HEK293 (cell line): ENCODE data around the gene FAM124B.

Experiments
- CTCF ChIA-PET: fragments of 350-600 bp; formaldehyde crosslinking; extraction: SDS; loops from one replicate; lab custom pipeline; 2021; ENCODE audit warnings: antibody characterized with exemption; lab: Yijun Ruan, JAX
- POLR2A ChIA-PET: fragments of 300-600 bp; formaldehyde crosslinking; extraction: SDS; loops from one replicate; lab custom pipeline; 2020; ENCODE audit warnings: antibody characterized with exemption, inconsistent platforms; lab: Yijun Ruan, JAX
- H3K27ac ChIP-seq: fragments of 200-500 bp; sonication (Bioruptor generic); 2 replicates; pipeline ENCODE4 v1.5.1; 2014; ENCODE audit warnings: low read depth, low read length, control low read depth, inconsistent platforms; ENCODE audit errors: extremely low read depth
- H3K36me3 ChIP-seq, 2 experiments: fragments of 200-500 bp in 1 of 2; sonication (Bioruptor generic) in 1 of 2; 1 replicate in 1 of 2; 2 replicates in 1 of 2; pipeline ENCODE4 v1.5.1; 2014 to 2017; ENCODE audit warnings: inconsistent platforms in 2 of 2, low read length in 2 of 2; ENCODE audit not compliant: control insufficient read depth in 2 of 2, insufficient read depth in 1 of 2
- H3K4me1 ChIP-seq: fragments of 200-500 bp; sonication (Bioruptor generic); 2 replicates; pipeline ENCODE4 v1.5.1; 2014; ENCODE audit warnings: mild to moderate bottlenecking, low read length, inconsistent platforms; ENCODE audit not compliant: control insufficient read depth, insufficient read depth
- H3K4me3 ChIP-seq: 2 replicates; pipeline ENCODE4 v1.5.1; 2011; ENCODE audit warnings: low read depth, mild to moderate bottlenecking, control low read depth, low read length, moderate library complexity
- H3K9me3 ChIP-seq: fragments of 200-500 bp; sonication (Bioruptor generic); 2 replicates; pipeline ENCODE4 v1.5.1; 2014; ENCODE audit warnings: low read depth, low read length, inconsistent platforms; ENCODE audit not compliant: control insufficient read depth, insufficient read depth
- AEBP2 ChIP-seq: fragments of 450-650 bp; formaldehyde crosslinking; IDR thresholded peaks from 2 replicates; pipeline ENCODE4 v1.5.1; 2016; ENCODE audit warnings: missing biosample characterization, missing genetic modification characterization, borderline replicate concordance
- HOXC10 ChIP-seq: sonication (generic); formaldehyde crosslinking; IDR thresholded peaks from 2 replicates; pipeline ENCODE4 v1.8.1; 2023; ENCODE audit warnings: mild to moderate bottlenecking, missing genetic modification reagents
- IKZF3 ChIP-seq: fragments of 450-650 bp; IDR thresholded peaks from 2 replicates; pipeline ENCODE4 v1.5.0; 2018; ENCODE audit warnings: missing biosample characterization, mild to moderate bottlenecking, missing genetic modification characterization, moderate library complexity
- KLF9 ChIP-seq: fragments of 450-650 bp; formaldehyde crosslinking; IDR thresholded peaks from 2 replicates; pipeline ENCODE4 v1.5.1; 2016; ENCODE audit warnings: missing biosample characterization, missing genetic modification characterization, low read depth
- PBX3 ChIP-seq: sonication (generic); formaldehyde crosslinking; IDR thresholded peaks from 2 replicates; pipeline ENCODE4 v1.8.1; 2022; ENCODE audit warnings: mild to moderate bottlenecking, moderate library complexity, missing genetic modification reagents
- REST ChIP-seq: fragments of 450-650 bp; formaldehyde crosslinking; IDR thresholded peaks from 2 replicates; pipeline ENCODE4 v1.5.1; 2016; ENCODE audit warnings: missing biosample characterization, missing genetic modification characterization
- SP3 ChIP-seq: fragments of 450-650 bp; formaldehyde crosslinking; IDR thresholded peaks from 2 replicates; pipeline ENCODE4 v1.5.1; 2016; ENCODE audit warnings: missing biosample characterization, missing genetic modification characterization
- TSHZ1 ChIP-seq: fragments of 450-650 bp; formaldehyde crosslinking; IDR thresholded peaks from 2 replicates; pipeline ENCODE4 v1.5.1; 2016; ENCODE audit warnings: missing biosample characterization, missing genetic modification characterization, borderline replicate concordance
- ZBTB48 ChIP-seq: fragments of 450-650 bp; formaldehyde crosslinking; IDR thresholded peaks from 2 replicates; pipeline ENCODE4 v1.5.1; 2016; ENCODE audit warnings: missing biosample characterization, missing genetic modification characterization
- ZNF121 ChIP-seq: fragments of 450-650 bp; formaldehyde crosslinking; IDR thresholded peaks from 2 replicates; pipeline ENCODE4 v1.5.1; 2016; ENCODE audit warnings: missing biosample characterization, missing genetic modification characterization
- ZNF157 ChIP-seq: fragments of 450-650 bp; formaldehyde crosslinking; IDR thresholded peaks from 2 replicates; pipeline ENCODE4 v1.5.1; 2016; ENCODE audit warnings: missing biosample characterization, missing genetic modification characterization
- ZNF202 ChIP-seq: fragments of 450-650 bp; formaldehyde crosslinking; IDR thresholded peaks from 2 replicates; pipeline ENCODE4 v1.5.1; 2016; ENCODE audit warnings: missing biosample characterization, missing genetic modification characterization, borderline replicate concordance
- ZNF211 ChIP-seq: fragments of 450-650 bp; formaldehyde crosslinking; IDR thresholded peaks from 2 replicates; pipeline ENCODE4 v1.5.1; 2016; ENCODE audit warnings: low read depth, missing biosample characterization, missing genetic modification characterization
- ZNF214 ChIP-seq: fragments of 450-650 bp; formaldehyde crosslinking; IDR thresholded peaks from 2 replicates; pipeline ENCODE4 v1.5.1; 2017; ENCODE audit warnings: missing biosample characterization, mild to moderate bottlenecking, missing genetic modification characterization, borderline replicate concordance
- ZNF366 ChIP-seq: fragments of 450-650 bp; formaldehyde crosslinking; conservative IDR thresholded peaks from 2 replicates; pipeline ENCODE4 v1.5.1; 2016; ENCODE audit warnings: missing biosample characterization, missing genetic modification characterization
- ZNF473 ChIP-seq: fragments of 450-650 bp; formaldehyde crosslinking; IDR thresholded peaks from 2 replicates; pipeline ENCODE4 v1.5.1; 2017; ENCODE audit warnings: missing biosample characterization, missing genetic modification characterization
- ZNF792 ChIP-seq: fragments of 450-650 bp; formaldehyde crosslinking; IDR thresholded peaks from 2 replicates; pipeline ENCODE4 v1.5.1; 2016; ENCODE audit warnings: missing biosample characterization, missing genetic modification characterization
- ZNF843 ChIP-seq: fragments of 450-650 bp; formaldehyde crosslinking; IDR thresholded peaks from 2 replicates; pipeline ENCODE4 v1.5.1; 2016; ENCODE audit warnings: missing biosample characterization, missing genetic modification characterization
- TF ChIP-seq, protein P1 (sequence below): fragments of 450-650 bp; formaldehyde crosslinking; IDR thresholded peaks from 2 replicates; pipeline ENCODE4 v1.5.1; 2016; ENCODE audit warnings: missing biosample characterization, missing genetic modification characterization
- TF ChIP-seq, protein P2 (sequence below): fragments of 450-650 bp; formaldehyde crosslinking; IDR thresholded peaks from 2 replicates; pipeline ENCODE4 v1.5.1; 2016; ENCODE audit warnings: missing biosample characterization, missing genetic modification characterization

Gene FAM124B

DNA sequence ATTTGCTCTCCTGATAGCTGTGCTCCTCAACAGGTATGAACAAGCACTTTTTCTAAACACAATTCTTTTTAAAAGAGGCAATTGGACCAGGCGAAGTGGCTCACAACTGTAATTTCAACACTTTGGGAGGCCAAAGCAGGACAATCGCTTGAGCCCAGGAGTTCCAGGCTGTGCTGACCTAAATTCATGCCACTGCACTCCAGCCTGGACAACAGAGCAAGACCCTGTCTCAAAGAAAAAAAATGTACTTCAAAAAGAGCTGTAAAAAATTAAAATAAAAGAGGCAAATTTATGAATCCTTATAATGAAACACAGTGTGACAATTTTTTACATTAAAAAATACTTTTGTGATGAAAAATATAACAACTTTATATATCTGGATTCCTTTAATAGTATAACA is 1.8 kb upstream of the FAM124B start:
- Histone ChIP-seq H3K4me1 (no peaks in the 10 kb centered on the region), H3K27ac (no peak overlapping the region), H3K9me3 (no peaks in the 10 kb centered on the region), H3K36me3 (no peaks in the 10 kb centered on the region), H3K4me3 (no peak overlapping the region)
- ChIA-PET POLR2A (no interaction called here), CTCF (interaction anchor here (0.6 kb wide), 1 partner anchor 34 kb away, joined by 4 read pairs; no protein-coding TSS in a partner anchor)
- TF ChIP-seq REST (tag by site-specific recombination) (no peak), ZBTB48 (tag by site-specific recombination) (no peak), TSHZ1 (tag by site-specific recombination) (no peak), ZNF214 (tag by site-specific recombination) (no peak), PBX3 (CRISPR knock-in tag) (no peak), HOXC10 (CRISPR knock-in tag) (no peak), ZNF473 (tag by site-specific recombination) (no peak), ZNF157 (tag by site-specific recombination) (no peak), IKZF3 (tag by site-specific recombination) (no peak), ZNF121 (tag by site-specific recombination) (no peak), ZNF792 (tag by site-specific recombination) (no peak), ZNF202 (tag by site-specific recombination) (no peak)
- TF ChIP-seq, protein P1, sequence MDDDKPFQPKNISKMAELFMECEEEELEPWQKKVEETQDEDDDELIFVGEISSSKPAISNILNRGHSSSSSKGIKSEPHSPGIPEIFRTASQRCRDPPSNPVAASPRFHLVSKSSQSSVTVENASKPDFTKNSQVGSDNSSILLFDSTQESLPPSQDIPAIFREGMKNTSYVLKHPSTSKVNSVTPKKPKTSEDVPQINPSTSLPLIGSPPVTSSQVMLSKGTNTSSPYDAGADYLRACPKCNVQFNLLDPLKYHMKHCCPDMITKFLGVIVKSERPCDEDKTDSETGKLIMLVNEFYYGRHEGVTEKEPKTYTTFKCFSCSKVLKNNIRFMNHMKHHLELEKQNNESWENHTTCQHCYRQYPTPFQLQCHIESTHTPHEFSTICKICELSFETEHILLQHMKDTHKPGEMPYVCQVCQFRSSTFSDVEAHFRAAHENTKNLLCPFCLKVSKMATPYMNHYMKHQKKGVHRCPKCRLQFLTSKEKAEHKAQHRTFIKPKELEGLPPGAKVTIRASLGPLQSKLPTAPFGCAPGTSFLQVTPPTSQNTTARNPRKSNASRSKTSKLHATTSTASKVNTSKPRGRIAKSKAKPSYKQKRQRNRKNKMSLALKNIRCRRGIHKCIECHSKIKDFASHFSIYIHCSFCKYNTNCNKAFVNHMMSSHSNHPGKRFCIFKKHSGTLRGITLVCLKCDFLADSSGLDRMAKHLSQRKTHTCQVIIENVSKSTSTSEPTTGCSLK (tag by site-specific recombination), result no peak

DNA sequence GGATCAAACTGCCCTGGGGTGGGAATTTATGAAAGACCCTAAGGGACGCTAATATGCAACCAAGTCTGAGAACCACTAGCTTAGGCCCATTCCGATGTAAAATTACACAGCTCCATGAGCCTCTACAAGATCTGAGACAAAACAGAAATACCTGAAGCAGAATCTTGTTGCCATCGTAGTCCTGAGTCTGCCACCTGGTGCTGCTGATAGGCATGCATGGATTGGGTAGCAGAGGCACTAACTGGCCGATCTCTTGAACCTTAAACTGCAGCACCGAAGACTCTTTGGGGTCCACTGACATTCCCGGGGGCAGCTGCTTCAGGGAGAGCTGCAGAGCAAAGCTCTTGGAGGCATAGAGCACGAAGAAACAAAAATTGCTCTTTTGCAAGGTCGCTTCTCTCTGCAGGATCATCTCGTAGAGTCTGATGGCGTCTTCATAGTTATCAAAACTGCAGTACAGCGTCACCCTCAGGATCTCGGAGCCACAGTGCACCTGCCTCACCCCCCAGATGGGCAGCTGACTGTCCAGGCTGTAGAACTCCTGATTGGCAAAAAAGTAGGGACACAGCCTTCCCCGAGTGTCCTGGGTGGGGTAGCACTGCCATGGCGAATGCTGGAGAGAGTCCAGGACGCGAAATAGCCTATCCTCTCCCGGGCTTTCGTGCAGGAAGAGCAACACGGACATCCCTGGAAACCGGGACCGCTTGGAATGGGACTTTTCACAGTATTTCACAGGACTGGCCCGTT is 848 bp downstream of the FAM124B start:
- Histone ChIP-seq H3K27ac (no peak overlapping the region), H3K4me1 (no peaks in the 10 kb centered on the region), H3K9me3 (no peaks in the 10 kb centered on the region), H3K36me3 (no peaks in the 10 kb centered on the region), H3K4me3 (no peak overlapping the region)
- CTCF ChIA-PET, result interaction anchor here (0.5 to 0.6 kb wide), 4 partner anchors 322 to 837 kb away, joined by 3 to 6 read pairs (median 4); no protein-coding TSS in a partner anchor
- POLR2A ChIA-PET, result no interaction called here
- TF ChIP-seq ZNF843 (tag by site-specific recombination) (no peak), KLF9 (tag by site-specific recombination) (no peak), ZNF366 (tag by site-specific recombination) (no peak), ZNF211 (tag by site-specific recombination) (no peak), AEBP2 (tag by site-specific recombination) (no peak), SP3 (no peak)
- TF ChIP-seq, protein P2, sequence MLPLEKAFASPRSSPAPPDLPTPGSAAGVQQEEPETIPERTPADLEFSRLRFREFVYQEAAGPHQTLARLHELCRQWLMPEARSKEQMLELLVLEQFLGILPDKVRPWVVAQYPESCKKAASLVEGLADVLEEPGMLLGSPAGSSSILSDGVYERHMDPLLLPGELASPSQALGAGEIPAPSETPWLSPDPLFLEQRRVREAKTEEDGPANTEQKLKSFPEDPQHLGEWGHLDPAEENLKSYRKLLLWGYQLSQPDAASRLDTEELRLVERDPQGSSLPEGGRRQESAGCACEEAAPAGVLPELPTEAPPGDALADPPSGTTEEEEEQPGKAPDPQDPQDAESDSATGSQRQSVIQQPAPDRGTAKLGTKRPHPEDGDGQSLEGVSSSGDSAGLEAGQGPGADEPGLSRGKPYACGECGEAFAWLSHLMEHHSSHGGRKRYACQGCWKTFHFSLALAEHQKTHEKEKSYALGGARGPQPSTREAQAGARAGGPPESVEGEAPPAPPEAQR (tag by site-specific recombination), result no peak
